BE2C (cell line): Measurements from ENCODE around the gene HDC.

Experiments
- DNase-seq: peaks from one replicate; pipeline ENCODE4 v3.0.0-alpha.2; 2020
- H3K27me3 ChIP-seq: fragments of 250-450 bp; sonication (Bioruptor Pico); 2 replicates; pipeline ENCODE4 v1.5.1; 2020; ENCODE audit warnings: mild to moderate bottlenecking
- H3K36me3 ChIP-seq: fragments of 250-450 bp; sonication (Bioruptor Pico); 2 replicates; pipeline ENCODE4 v1.5.1; 2020; ENCODE audit warnings: mild to moderate bottlenecking
- H3K4me1 ChIP-seq: fragments of 250-450 bp; sonication (Bioruptor Pico); 2 replicates; pipeline ENCODE4 v1.5.1; 2020
- H3K4me3 ChIP-seq: 2 replicates; pipeline ENCODE4 v1.5.1; 2011; ENCODE audit warnings: low read depth, low read length
- H3K9me3 ChIP-seq: fragments of 250-450 bp; sonication (Bioruptor Pico); 2 replicates; pipeline ENCODE4 v1.5.1; 2020
- CTCF ChIP-seq: IDR thresholded peaks from 2 replicates; pipeline ENCODE4 v1.5.1; 2012; ENCODE audit warnings: mild to moderate bottlenecking, low read depth, low read length

The HDC gene

GRCh38 chr15:50192926-50193620 is 72.5 kb downstream of the HDC start:
- Histone ChIP-seq H3K27me3 (peaks cover 5% of the 10 kb centered on the region), H3K4me3 (no peak overlapping the region), H3K36me3 (no peaks in the 10 kb centered on the region), H3K4me1 (no peaks in the 10 kb centered on the region), H3K9me3 (no peaks in the 10 kb centered on the region)
- no peak for DNase-seq
- TF ChIP-seq CTCF: no peak

GRCh38 chr15:50192164-50192563 is 73.4 kb downstream of the HDC start:
- no peak for TF ChIP-seq CTCF
- Histone ChIP-seq H3K36me3 (no peaks in the 10 kb centered on the region), H3K4me1 (no peaks in the 10 kb centered on the region), H3K9me3 (no peaks in the 10 kb centered on the region), H3K4me3 (no peak overlapping the region), H3K27me3 (peaks cover 5% of the 10 kb centered on the region)
- no peak for DNase-seq
